Measurements from ENCODE around the gene RNF145.

- TF ChIP-seq, protein P1, sequence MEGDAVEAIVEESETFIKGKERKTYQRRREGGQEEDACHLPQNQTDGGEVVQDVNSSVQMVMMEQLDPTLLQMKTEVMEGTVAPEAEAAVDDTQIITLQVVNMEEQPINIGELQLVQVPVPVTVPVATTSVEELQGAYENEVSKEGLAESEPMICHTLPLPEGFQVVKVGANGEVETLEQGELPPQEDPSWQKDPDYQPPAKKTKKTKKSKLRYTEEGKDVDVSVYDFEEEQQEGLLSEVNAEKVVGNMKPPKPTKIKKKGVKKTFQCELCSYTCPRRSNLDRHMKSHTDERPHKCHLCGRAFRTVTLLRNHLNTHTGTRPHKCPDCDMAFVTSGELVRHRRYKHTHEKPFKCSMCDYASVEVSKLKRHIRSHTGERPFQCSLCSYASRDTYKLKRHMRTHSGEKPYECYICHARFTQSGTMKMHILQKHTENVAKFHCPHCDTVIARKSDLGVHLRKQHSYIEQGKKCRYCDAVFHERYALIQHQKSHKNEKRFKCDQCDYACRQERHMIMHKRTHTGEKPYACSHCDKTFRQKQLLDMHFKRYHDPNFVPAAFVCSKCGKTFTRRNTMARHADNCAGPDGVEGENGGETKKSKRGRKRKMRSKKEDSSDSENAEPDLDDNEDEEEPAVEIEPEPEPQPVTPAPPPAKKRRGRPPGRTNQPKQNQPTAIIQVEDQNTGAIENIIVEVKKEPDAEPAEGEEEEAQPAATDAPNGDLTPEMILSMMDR (IDR thresholded peaks at IDR 0.05; ENCODE audit: insufficient read depth, low read length, poor library complexity, severe bottlenecking): no peak
- TF ChIP-seq EZH2phosphoT487 (conservative IDR thresholded peaks at IDR 0.05; ENCODE audit: low read length): no peak
Observed at GRCh38 chr5:159216454-159216853, 7.1 kb upstream of the RNF145 start.

Data from SU-DHL-6 (cell line).